ENCODE results near the gene ELP2.
"Not testable (repeated sequence)": the region's sequence is repeated elsewhere in the genome, so short reads cannot be mapped to it uniquely, and the experiment has no call there.

GRCh38 chr18:36168296-36168695, 38.6 kb downstream of the ELP2 start:
- not testable (repeated sequence) for TF ChIP-seq GATA2 (IDR thresholded peaks at IDR 0.05; ENCODE audit: insufficient read depth, insufficient read length, low read depth, low read length); FOS (IDR thresholded peaks at IDR 0.05; ENCODE audit: borderline replicate concordance, insufficient read depth, low read length); CTCF (IDR thresholded peaks at IDR 0.05; ENCODE audit: extremely low read depth in 1 of 2, insufficient read depth in 1 of 2, low read depth in 1 of 2, low read length in 2 of 2); POLR2A (IDR thresholded peaks at IDR 0.05; ENCODE audit: low read depth, low read length); EZH2 (IDR thresholded peaks at IDR 0.05; ENCODE audit: borderline replicate concordance, low read depth, low read length, severe bottlenecking); MAX (IDR thresholded peaks at IDR 0.05; ENCODE audit: insufficient read depth, insufficient read length)
